ENCODE results near the gene CCDC12.
A peak's percentile ranks its signal among the peaks of the same experiment; 100 is the strongest.

The CCDC12 gene

DNA sequence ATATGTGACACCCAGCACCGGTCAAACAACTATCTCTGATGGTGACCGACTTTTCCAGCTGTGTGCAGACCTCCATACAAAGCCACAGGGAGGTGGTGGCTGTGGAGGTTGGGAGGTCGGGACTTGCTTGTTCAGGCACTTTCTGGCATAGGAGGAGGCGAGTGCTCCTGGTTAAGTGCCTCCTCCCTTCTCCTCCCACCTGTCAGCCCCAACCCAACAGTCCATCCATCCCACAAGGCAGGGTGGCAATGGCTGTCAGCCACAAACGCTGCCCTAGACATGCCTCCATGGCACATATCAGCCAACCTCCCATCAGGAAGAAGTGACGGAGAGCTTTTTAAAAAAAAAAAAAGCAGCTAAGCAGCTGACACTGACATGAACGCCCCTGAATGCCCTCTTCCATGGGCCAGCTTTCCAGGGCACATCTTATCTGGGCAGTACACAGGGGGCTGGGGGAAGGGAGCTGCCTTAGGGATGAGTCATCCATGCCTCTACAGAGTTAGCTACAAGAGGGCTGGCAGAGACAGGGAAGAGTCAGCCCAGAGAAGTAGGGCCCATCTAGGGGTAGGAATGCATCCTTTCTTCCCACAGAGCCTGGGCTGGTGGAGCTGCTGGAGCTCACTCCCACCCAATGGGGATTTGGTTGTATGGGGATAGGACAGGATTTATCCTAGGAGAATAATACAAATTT, 41.2 kb downstream of the CCDC12 start:
- peak; percentile 11 to 19 for DNase-seq

DNA sequence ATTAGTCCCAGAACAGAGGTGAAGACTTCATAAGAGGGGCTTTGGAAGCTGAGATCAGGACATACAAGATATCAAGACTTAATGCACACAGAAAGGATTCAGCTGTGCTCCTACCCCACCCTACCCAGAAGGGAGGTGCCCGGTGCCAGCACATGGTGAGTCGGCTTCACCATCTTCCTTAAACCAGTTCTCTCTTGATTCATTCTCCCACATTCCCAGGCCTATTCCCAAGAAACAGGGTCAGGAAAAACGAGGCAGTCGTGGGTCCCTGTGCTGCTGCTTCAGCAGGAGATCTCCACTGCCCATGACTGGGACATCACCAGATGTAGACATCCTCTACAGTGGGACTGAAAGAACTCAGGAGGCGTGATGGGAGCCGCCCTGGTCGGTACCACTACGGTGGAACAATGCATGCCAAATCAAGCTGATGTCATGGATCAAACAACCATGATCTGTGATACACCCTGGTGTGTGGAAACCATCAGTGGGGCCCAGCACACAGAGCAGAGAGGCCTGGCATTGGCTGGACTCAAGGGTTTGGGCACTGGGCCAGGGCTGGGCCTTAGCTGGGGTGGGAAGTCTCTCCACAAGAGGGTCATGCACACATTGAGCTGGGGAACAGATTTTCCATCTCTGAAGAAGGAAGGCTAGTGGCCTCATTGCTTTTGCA, 41.9 kb downstream of the CCDC12 start:
- peak; percentile 28 to 29 for DNase-seq

DNA sequence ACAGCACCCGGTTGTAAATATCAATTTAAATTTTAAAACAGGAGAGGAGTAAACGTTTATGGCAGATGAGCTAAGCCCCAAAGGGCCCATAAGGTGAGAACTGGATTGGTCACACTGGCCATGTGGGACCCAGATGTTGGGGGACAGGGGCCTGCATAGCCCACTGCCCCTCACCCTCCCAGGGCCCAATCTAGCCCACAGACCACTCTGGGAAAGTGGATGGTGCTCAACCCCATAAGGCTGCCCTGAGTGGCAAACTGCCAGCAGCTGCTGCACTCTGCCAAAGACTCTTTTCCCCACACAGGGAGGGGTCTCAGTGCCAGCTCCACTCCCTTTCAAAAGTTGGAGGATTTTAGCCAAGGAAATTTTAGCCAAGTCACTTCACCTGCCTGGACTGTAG, 42.5 kb downstream of the CCDC12 start:
- DNase-seq: no peak

DNA sequence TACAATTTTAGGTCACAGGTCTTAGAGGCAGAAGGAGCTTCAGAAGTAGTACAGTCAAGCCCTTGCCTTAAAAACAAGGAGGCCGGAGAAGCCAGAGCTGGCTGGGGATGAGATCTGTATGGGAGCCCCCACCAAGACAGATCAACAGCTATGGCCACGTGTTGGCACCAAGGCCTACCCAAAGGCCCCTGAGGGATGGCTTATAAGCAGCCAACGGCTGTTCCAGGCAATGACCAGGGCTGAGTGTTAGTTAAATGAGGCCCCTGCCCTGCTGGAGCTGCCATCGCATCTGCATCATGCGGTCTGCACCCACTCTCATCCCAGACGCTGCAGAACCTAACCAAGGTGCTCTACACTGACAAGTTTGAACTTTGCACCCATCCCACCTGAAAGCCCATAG, 43.3 kb downstream of the CCDC12 start:
- DNase-seq: no peak

DNA sequence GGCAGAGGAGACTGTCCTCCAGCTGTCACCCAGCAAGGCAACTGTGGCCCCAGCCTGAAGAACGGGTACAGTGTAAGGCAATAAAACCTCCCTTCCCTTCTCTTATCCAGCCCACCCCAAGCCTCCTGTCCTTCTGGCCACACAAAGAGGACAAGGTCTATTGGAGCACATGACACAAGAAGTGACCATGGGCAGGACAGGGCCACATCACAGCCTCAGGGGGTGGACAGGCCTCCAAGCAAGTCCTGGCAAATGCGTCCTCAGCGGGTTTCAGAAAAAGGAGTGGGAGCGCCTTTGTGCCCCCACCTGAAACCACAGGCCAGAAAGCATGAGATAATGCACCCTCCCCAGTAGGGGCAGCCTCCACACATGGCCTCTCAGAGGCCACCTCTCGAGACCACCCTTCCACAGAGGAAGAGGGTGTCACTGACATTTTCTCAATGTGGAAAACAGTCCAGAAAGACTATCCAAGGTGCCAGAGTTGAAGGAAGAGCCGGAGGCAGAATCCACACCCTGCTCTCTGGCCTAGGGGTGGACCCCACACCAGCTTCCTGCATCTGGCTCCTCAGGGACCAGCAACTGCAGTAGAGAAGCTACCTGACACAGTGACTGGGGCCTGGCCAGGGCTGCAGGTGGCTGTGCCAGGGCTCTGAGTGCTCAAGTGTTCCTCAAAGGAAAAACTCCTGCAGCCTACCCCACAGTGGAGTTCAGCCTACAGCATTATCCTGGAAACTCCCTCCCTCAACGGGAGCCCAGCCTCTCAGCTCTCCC, 43.9 kb downstream of the CCDC12 start:
- no peak for DNase-seq

DNA sequence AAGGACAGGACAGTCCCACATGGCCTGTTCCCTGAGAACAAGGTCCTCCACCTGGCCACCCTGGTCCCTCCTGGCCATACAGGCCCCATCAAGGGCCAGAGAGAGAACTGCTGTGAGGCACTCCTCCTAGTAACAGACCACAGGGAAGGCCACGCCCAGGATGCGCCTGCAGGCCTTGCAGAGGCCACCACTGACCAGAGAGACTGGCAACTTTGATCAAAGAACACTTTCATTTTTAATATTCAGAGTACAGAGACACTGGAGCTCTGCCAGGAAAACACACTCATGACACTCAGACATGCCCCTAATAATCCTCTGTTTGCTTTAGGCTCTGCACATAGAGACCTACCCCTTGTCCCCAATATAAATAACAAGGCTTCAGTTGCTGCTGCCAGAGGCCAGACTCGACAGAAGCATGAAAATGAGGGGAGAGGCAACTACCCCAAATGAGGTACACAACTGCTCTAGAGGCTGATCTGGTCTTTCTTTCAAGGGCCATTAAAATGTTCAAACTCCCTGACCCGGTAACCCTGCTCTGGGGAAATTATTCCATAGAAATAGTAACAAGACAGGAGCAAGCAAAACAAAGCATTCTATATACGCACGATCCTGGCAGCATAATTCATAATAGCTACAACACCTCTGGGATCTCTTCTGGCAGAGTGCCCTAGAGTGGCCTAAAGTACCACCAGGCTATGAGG, 44.8 kb downstream of the CCDC12 start:
- peak in 1 of 2 experiments; percentile 19 for DNase-seq

DNA sequence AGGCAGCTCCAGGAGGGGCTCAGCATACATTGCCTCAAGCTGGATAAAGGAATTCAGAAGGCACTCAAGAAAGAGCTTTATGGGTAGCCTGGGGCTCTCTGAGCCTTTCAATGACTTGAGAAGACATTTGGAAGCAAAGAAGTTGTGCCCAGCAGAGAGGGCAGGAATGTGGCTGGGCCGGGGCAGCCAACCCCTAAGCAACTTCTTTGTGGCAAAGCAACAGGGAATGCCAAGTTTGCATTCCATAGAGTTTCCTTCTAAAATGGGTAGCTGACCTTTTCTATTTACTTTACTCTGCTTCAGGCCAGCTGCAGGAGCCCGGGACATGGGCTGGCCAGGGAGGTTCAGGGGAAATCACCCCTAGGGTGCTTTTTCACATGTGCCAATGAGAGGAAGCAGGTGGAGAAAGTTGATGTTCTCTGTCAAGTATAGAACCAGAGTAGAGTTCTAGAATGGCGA, 45.6 kb downstream of the CCDC12 start:
- DNase-seq: no peak

DNA sequence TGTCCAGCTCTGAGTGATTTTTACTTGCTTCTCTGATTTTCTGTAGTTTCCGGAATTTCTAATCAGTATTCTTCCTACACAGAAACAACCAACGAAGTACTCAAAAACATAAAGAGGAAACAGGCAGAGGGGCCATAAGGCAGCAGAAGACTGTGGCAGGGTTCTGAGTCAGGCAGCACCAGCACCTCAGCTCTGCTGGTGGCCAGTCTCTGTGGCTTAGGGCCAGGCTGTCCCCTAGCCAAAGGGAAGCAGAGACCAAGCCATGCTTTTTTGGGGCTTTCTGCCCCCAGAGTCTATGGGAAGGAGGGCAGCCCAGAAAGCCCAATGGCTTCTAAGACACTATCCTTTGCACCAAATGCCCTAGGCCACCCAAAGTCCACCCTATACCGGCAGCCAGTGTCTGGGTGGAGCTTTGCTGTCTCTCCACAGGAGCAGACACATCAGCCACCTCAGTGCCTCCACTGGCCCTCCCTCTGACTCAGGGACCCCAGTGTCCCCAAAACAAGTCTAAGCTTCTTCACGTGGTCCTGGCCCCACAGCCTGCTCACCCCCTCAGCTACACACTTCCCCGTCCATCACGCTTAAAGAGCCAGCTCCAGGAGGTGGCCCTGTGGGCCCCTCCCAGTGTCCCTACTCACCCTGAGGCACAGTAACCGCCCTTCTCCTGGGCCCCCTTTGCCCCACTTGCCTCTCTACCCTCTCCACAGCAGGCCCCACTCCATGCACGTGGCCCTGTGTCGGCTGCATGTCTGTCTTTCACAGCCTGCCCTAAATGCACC, 46.2 kb downstream of the CCDC12 start:
- no peak for DNase-seq

DNA sequence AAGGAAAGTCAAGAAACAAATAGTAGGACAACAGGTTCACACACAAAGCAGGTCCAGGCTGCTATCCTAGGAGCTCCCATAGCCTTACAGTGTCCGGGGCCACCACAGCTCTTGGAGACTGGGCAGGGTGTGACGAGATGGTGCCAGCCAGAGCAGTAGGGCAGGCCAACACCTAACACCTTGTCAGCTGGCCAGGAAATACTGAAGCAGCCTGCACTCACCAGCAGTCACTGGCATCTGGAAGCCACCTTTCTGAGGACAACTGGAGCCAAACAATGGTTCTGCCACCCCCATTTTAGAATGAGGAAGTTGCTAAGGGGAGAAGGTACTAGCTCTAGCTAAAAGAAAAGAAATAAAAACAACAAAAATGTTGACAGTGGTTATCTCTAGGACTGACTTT, 47.2 kb downstream of the CCDC12 start:
- no peak for DNase-seq

DNA sequence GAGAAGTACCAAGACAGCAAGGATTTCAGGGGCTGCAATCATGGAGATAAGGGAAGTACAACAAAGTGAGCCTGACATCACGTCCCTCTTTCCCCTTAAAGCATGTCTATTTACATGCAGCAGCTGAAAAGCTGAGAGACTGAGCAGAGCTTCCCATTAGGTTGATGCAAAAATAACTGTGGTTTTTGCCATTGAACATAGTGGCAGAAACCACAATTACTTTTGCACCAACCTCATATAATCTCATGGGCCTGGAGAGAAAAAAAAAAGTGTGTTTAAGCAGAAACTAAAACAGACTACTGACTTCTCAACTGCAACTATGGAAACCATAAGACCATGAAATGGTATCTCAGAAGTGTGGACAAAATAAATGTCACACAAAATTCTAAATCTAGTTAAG, 48.3 kb downstream of the CCDC12 start:
- no peak for DNase-seq

DNA sequence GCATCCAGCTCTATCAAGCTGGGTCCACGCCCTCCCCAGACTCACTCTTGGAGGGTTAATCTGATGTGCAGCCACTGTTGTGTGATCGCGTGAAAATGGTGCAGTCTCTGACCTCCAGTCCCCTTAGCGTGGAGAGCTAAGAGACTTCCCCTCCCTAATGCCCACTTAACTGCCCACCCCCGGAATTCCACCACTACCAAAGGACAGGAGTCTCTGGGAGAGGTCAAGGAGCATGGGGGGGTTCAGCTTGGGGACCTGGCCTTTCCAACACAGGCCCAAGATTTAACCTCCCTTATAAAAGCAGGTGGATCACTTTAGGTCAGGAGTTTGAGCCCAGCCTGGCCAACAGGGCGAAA, 48.8 kb downstream of the CCDC12 start:
- DNase-seq: no peak

DNA sequence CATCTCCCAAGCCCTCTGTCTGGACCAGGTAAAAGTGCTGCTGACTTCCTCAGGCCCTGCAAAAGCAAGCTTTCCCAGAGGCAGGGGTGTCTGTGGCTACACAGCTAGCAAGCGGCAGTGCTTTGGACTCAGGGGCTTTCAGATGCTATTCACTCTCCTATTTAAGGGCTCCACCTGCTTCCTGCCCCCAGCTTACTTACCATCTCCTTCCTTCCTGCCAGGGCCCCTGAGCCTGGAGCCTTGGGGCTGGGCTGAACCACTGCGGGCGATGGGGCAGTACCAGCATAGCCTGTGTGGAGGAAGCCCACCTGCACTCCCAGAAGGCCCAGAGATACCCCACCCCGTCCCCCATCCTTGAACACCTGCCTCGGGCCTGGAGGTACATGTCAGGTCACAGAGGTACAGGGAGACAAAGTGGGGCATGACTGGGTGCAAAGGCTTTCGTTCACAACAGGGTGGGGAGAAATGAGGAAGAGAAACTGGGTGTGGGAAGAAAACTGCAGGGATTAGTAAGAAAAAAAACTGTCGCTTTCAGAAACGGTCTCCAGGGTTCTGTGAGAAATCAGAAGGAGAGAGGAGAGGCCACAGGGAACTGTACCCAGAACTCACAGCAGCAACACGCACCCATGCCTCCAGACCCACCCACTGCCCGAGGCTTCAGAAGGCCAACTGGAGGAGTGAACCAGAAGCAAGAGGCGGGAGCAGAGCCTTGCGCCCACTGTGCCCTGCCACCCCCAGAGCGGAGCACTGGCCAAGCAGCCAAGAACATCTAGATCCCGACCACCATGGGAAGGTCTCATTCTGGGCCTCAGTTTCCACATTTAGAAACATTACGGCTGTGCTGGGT, 49.5 kb downstream of the CCDC12 start:
- DNase-seq: no peak

DNA sequence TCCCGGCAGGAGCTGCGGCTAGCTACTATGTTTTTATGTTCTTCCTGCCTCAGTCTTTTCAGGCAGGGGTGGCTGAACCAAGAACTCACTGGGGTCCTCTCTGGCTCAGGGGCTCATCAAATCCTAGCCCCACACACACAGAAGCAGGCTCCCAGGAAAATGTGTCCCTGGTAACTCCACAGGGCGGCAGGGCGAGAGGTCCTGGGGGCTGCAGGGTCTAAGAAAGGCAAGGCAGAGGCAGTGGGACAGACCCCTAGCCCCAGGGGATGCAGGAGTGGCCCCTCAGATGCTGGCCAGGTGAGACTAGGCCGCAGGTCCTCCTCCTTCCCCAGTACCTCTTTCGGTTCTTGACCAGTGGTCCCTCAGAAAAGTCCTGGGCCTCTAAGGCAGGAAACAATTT, 50.1 kb downstream of the CCDC12 start:
- no peak for DNase-seq

DNA sequence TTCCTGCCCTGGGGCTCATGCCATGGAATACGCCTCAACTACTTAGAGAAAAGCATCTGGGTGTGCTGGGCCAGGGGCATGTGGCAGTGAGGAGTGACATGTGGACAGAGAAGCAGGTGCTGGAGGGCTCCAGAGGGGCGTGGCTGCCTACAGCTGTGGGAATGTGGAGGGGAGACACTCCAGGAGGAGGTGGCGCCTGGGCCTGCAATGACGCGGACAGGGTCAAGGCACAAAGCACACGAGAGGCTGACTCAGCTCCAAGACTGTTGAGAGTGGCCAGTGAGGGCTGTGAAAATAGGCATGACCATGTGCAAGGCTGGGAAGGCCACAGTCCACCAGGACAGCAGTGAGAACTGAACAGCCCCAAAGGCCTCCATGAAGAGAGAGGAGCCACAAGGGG, 50.5 kb downstream of the CCDC12 start:
- DNase-seq: peak; percentile 75 to 82

DNA sequence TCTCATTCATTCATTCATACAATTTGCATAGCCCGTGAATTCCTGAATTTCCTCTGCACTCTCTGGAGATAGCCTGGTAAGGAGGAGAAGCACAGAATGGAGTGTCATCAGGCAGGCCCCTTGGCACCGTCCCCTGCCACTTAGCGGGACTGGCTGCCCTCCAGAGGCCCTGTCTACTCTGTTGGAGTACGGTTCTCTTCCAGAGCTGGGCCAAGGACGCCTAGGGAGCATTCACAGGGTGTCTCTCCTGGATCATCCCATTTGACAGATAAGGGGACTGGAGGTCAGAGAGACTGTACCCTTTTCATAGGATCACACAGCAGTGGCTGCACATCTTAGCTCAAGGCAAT, 51.0 kb downstream of the CCDC12 start:
- DNase-seq: no peak

DNA sequence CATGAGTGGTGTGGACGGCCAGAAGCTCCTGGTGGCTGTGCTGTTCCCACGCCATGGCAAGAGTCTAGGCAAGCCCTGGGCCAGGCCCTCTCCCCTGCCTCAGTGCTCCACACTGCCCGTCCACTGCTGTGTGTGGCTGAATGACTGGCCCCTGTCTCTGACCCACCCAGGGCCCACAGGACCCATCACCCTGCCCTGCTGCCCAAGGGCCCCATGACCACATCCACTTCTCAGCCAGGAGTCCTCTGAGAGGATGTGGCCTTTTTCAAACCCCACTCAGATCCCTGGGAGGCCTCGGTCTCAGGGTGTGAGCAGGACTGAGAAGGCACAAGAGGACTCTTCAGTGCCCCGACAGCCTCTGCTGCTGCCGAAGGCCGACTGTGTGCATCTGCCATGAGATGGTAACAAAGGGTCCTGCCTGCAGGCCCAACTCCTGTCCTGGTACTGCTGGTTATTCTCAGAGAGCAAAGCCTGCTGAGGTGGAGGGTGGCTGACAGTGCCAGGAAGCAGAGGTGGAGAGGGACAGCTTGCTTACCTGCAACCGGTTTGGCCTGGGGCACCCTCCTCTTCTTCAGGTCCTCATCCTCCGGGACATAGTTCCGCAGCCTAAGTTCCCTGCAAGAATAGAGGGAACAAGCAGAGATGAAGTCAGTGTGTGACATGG, 51.5 kb downstream of the CCDC12 start:
- no peak for DNase-seq

DNA sequence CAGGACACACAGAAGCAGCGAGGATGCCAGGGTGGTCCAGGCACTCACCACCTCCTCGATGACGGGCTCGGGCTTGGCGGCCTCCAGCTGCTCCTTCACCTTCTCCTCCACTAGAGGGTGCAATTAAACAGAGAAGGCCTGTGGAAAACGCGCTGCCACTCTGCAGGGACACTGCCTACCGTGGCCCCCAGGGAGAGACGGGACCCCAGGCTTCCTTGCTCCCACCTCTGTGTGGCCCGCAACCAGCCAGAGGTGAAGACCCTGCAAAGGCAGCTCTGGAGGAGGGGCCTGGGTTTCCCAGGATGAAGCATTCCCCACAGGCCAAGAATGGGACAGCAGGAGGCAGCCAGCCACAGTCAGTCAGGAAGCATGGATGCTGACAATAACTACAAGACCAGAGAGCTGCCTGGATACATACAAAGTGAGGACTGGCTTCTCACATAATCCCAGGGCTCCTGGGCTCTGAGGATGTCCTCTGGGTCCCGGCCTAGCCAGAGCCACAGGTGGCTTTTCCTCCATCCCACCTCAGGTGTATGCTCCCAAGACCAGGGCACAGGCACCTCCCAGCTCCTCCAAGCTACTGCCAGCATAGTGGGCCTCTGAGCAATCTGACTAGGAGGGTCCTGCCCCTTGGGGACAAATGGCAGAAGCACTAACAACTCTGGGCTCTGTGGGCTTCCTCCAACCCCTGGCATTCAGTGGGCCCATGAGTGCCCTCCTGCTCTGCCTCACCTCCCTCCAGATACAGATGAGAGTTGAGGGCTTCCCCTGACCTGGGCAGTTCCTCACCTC, 52.8 kb downstream of the CCDC12 start:
- peak; percentile 7 to 16 for DNase-seq

DNA sequence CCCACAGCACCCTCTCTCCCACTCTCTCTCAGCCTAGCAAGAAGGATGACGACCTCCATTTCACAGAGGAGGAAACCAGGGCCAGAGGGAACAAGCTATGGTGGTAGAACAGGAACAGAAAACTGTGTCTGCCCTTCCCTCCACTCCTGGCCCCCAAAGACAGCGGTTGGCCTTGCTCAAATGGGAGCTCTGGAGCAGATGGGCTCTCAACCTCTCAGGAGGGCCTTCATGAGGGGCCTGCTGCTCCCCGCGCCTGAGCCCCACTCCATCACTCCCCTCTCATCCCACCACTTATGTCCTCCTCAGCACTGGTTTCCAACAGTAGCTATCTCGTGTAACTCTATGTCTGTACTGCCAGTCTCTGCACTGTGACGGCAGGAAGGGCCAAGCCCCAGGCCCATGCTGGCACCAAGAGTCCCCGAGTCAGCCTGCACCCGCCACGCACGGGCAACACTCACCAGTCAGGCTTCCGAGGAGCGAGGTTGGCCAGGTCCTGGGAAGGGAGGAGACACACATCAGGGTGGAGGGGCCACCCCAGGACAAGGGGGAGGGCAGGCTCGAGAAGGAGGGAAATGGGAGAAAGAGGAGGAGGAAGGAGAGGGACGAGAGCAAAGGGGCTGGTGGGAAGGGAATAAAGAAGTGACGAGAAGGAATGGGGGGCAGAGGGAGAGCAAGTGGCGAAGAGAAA, 53.5 kb downstream of the CCDC12 start:
- DNase-seq: no peak

DNA sequence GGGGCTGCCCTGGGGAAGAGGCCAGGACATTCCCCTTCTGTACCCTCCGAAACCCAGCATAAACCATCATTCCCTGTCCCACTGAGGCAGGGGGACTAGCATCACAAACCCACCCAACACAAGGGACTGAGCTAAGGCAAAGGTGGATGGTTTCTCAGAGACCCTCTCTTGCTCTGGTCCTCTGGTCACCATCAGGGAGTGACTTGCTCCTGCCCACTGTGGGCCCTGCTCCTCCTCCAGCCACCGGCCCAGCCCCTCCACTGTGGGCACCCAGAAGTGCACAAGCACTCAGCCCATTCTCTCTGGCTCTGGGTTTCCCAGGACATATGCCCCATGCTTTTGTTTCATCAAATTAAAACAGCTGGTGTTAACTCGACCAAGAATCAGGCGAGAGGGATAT, 54.1 kb downstream of the CCDC12 start:
- DNase-seq: no peak

DNA sequence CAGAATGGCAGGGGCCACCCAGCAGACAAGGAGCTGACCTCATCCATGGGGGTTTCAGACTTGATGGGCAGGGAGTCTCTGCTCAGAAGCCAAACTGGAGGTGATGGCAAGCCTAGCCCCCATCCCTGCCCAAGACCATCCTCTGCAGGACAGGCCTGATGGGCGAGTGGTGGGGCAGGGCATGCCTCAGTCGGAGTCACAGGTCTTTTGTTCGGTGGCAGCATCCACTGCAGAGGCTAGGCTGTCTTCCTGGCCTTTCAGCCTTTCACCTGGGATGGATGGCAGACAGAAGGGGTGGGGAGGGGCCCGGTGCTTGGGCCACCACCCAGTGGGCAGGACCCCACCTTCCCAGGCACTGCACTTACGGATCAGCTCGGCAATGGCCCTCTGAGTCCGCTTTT, 54.7 kb downstream of the CCDC12 start:
- no peak for DNase-seq

All from SHP77 (cell line).